ENCODE measurements around the gene INIP. TPM values are rescaled to one million over a fixed set of nuclear protein-coding genes. Genes with fewer than 3 reads are reported as not detected.

The INIP gene
- total and polyA plus RNA-seq, 2 of the 13 experiments (the other 11 are each of a cell fraction or from before 2014, with no cell fraction given) = 13.6 to 28.6 TPM

- CTCF ChIA-PET (ENCODE audit: low intra/inter-chr PET ratio, low total read pairs) = no interaction called here
- no peaks in the 10 kb centered on the region for H4K20me1 ChIP-seq (ENCODE audit: insufficient read depth, low read length)
- DNase-seq (ENCODE audit: low spot score) = no peak
- TF ChIP-seq ZSCAN21 (CRISPR knock-in tag; IDR thresholded peaks at IDR 0.05; ENCODE audit: borderline replicate concordance) (0 out of 2 replicates have a peak, but pooled peaks have one; percentile 3), ZFP62 (CRISPR knock-in tag; IDR thresholded peaks at IDR 0.05) (no peak)
- peak overlapping the region; percentile 87 for H3K4me2 ChIP-seq (ENCODE audit: low read depth, low read length)
- no peak overlapping the region; the same call in 1 of the 2 replicates for H3K9ac ChIP-seq (ENCODE audit: insufficient read depth, low read depth, low read length)
- H3K27ac ChIP-seq (ENCODE audit: extremely low read length, insufficient read depth, low read length) = peak overlapping the region; percentile 67
- H3K27me3 ChIP-seq (ENCODE audit: control insufficient read depth in 1 of 2, insufficient read depth in 2 of 2, low read length in 2 of 2) = no peaks in the 10 kb centered on the region
- BruUV-seq (replicated peaks) = no TSS peak
- no peak overlapping the region for H2AFZ ChIP-seq (ENCODE audit: low read length)
- no peak for FAIRE-seq
- intact Hi-C loops (cut with micrococcal nuclease; ENCODE audit: unreplicated experiment) (no loop called here), in situ Hi-C loops (cut with HindIII; ENCODE audit: extremely low pct_ligation_motif_present, low pct_unique_long_range_greater_than_20kb) (no loop called here)
- H3K9me3 ChIP-seq (ENCODE audit: low read length) = no peaks in the 10 kb centered on the region
- H3K4me3 ChIP-seq (replicated peaks in 1 of 3; ENCODE audit: insufficient read depth in 1 of 3, low read depth in 2 of 3, low read length in 3 of 3) = peak overlapping the region in 1 of 3 experiments; percentile 63; a peak in 1 of 6 replicates
- H3K4me1 ChIP-seq (ENCODE audit: insufficient read depth, low read length) = peaks cover 38% of the 10 kb centered on the region
- ATAC-seq = no peak
- no peaks in the 10 kb centered on the region for H3K36me3 ChIP-seq (replicated peaks in 1 of 2; ENCODE audit: control insufficient read depth in 1 of 2, insufficient read depth in 2 of 2, low read length in 2 of 2)
- WGBS (ENCODE audit: low lambda C conversion rate) = 93% methylated on average over 1 of the region's 1 CpG
- POLR2A ChIA-PET = interaction anchor here (0.6 to 3.5 kb wide), 7 partner anchors 12 to 386 kb away, joined by 3 to 35 read pairs (median 8); partner anchors contain the start of genes HSDL2, INIP and SNX30
- H3K79me2 ChIP-seq (ENCODE audit: insufficient read depth, low read length) = peaks cover 22% of the 10 kb centered on the region
These were observed 47.4 kb upstream of the INIP start for GRCh38 chr9:112765281-112765680.

- no peaks in the 10 kb centered on the region for H3K27me3 ChIP-seq (ENCODE audit: control insufficient read depth in 1 of 2, insufficient read depth in 2 of 2, low read length in 2 of 2)
- H3K9me3 ChIP-seq (ENCODE audit: low read length) = no peaks in the 10 kb centered on the region
- 0% methylated on average over 4 of the region's 7 CpGs for WGBS (ENCODE audit: low lambda C conversion rate)
- H3K79me2 ChIP-seq (ENCODE audit: insufficient read depth, low read length) = peaks cover 22% of the 10 kb centered on the region
- no TSS peak for BruUV-seq (replicated peaks)
- DNase-seq (ENCODE audit: low spot score) (peak; percentile 84), FAIRE-seq (peak; percentile 100), ATAC-seq (peak; percentile 98)
- no peaks in the 10 kb centered on the region for H3K36me3 ChIP-seq (replicated peaks in 1 of 2; ENCODE audit: control insufficient read depth in 1 of 2, insufficient read depth in 2 of 2, low read length in 2 of 2)
- ChIA-PET POLR2A (interaction anchor here (0.6 to 3.5 kb wide), 6 partner anchors 11 to 385 kb away, joined by 3 to 35 read pairs (median 9); partner anchors contain the start of genes HSDL2, INIP and SNX30), CTCF (ENCODE audit: low intra/inter-chr PET ratio, low total read pairs) (no interaction called here)
- intact Hi-C loops (cut with micrococcal nuclease; ENCODE audit: unreplicated experiment) (loop anchor here (1.0 kb wide), 1 partner anchor 13 kb away; no protein-coding TSS in a partner anchor), in situ Hi-C loops (cut with HindIII; ENCODE audit: extremely low pct_ligation_motif_present, low pct_unique_long_range_greater_than_20kb) (no loop called here)
- peak overlapping the region; percentile 50 for H3K9ac ChIP-seq (ENCODE audit: insufficient read depth, low read depth, low read length)
- peak overlapping the region; percentile 87 for H3K4me2 ChIP-seq (ENCODE audit: low read depth, low read length)
- H2AFZ ChIP-seq (ENCODE audit: low read length) = no peak overlapping the region
- peak overlapping the region; percentile 67 for H3K27ac ChIP-seq (ENCODE audit: extremely low read length, insufficient read depth, low read length)
- H4K20me1 ChIP-seq (ENCODE audit: insufficient read depth, low read length) = no peaks in the 10 kb centered on the region
- H3K4me1 ChIP-seq (ENCODE audit: insufficient read depth, low read length) = peaks cover 38% of the 10 kb centered on the region
- peak overlapping the region; percentile 32 to 63 (median 35); a peak in 5 of 6 replicates for H3K4me3 ChIP-seq (replicated peaks in 1 of 3; ENCODE audit: insufficient read depth in 1 of 3, low read depth in 2 of 3, low read length in 3 of 3)
- peak; percentile 84 for TF ChIP-seq ZEB1 (IDR thresholded peaks at IDR 0.05; ENCODE audit: insufficient replicate concordance, low read depth)
- no peak for TF ChIP-seq ATF7 (IDR thresholded peaks at IDR 0.05)
- TF ChIP-seq ATF7 (CRISPR knock-in tag; IDR thresholded peaks at IDR 0.05) = no peak
- TF ChIP-seq BRCA1 (CRISPR knock-in tag; IDR thresholded peaks at IDR 0.05) = 0 out of 2 replicates have a peak, but pooled peaks have one; percentile 23
- TF ChIP-seq HNF4A (CRISPR knock-in tag; IDR thresholded peaks at IDR 0.05) = peak; percentile 54; the same call in 1 of the 2 replicates
- TF ChIP-seq THAP11 (CRISPR knock-in tag; IDR thresholded peaks at IDR 0.05) = peak; percentile 43
- peak; percentile 76 for TF ChIP-seq ZNF574 (CRISPR knock-in tag; IDR thresholded peaks at IDR 0.05)
- peak; percentile 40 for TF ChIP-seq GATAD2A (CRISPR knock-in tag; IDR thresholded peaks at IDR 0.05)
- TF ChIP-seq ZGPAT (CRISPR knock-in tag; IDR thresholded peaks at IDR 0.05) = 0 out of 2 replicates have a peak, but pooled peaks have one; percentile 34
- TF ChIP-seq, protein P1, sequence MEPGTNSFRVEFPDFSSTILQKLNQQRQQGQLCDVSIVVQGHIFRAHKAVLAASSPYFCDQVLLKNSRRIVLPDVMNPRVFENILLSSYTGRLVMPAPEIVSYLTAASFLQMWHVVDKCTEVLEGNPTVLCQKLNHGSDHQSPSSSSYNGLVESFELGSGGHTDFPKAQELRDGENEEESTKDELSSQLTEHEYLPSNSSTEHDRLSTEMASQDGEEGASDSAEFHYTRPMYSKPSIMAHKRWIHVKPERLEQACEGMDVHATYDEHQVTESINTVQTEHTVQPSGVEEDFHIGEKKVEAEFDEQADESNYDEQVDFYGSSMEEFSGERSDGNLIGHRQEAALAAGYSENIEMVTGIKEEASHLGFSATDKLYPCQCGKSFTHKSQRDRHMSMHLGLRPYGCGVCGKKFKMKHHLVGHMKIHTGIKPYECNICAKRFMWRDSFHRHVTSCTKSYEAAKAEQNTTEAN (CRISPR knock-in tag; conservative IDR thresholded peaks at IDR 0.05) = 0 out of 2 replicates have a peak, but pooled peaks have one; percentile 26
These were observed 46.9 kb upstream of the INIP start for GRCh38 chr9:112764837-112765236.
